Dendritic cell treated with granulocyte-macrophage colony-stimulating factor and Interleukin-4, amounts not matched to agents 40 ng/mL and 50 ng/mL, for 4 days (primary cell): ENCODE measurements around the gene CD248.
A peak's percentile ranks its signal among the peaks of the same experiment; 100 is the strongest.

Experiments used
- H3K27ac Mint-ChIP-seq: one replicate; pipeline ENCODE4 v1.8.0; 2022; ENCODE audit warnings: mild to moderate bottlenecking, mixed read lengths
- H3K27me3 Mint-ChIP-seq: one replicate; pipeline ENCODE4 v1.8.0; 2022; ENCODE audit warnings: mild to moderate bottlenecking, mixed read lengths
- H3K36me3 Mint-ChIP-seq: one replicate; pipeline ENCODE4 v1.8.0; 2022; ENCODE audit warnings: low read depth, mixed read lengths
- H3K4me1 Mint-ChIP-seq: one replicate; pipeline ENCODE4 v1.8.0; 2022; ENCODE audit warnings: low read depth, mixed read lengths
- H3K4me3 Mint-ChIP-seq: one replicate; pipeline ENCODE4 v1.8.0; 2022; ENCODE audit warnings: mild to moderate bottlenecking, moderate library complexity, mixed read lengths
- H3K9me3 Mint-ChIP-seq: one replicate; pipeline ENCODE4 v1.8.0; 2022; ENCODE audit warnings: mixed read lengths
- intact Hi-C: fragments of 100-400 bp; cut with micrococcal nuclease; formaldehyde crosslinking; loops from one replicate; pipeline ENCODE4 v1.15.0; 2022

CD248 gene

GRCh38 chr11:66267379-66268243 is 49.2 kb downstream of the CD248 start:
- peaks cover 44% of the 10 kb centered on the region for H3K4me1 Mint-ChIP-seq
- H3K27ac Mint-ChIP-seq = peak overlapping the region; percentile 87
- intact Hi-C loops = loop anchor here (2.0 to 5.0 kb wide), 2 partner anchors 15 to 350 kb away; partner anchors contain the start of genes C11orf68 and DRAP1
- peak overlapping the region; percentile 91 for H3K4me3 Mint-ChIP-seq
- no peaks in the 10 kb centered on the region for H3K9me3 Mint-ChIP-seq
- peaks cover 38% of the 10 kb centered on the region for H3K36me3 Mint-ChIP-seq
- peaks cover 3% of the 10 kb centered on the region for H3K27me3 Mint-ChIP-seq

- Mint-ChIP-seq H3K27ac (peak overlapping the region; percentile 87), H3K9me3 (no peaks in the 10 kb centered on the region), H3K27me3 (peaks cover 3% of the 10 kb centered on the region), H3K4me3 (peak overlapping the region; percentile 91), H3K4me1 (peaks cover 44% of the 10 kb centered on the region), H3K36me3 (peaks cover 32% of the 10 kb centered on the region)
- intact Hi-C loops = loop anchor here (5.0 kb wide), 1 partner anchor 350 kb away; the partner anchor contains the start of genes C11orf68 and DRAP1
Measured at GRCh38 chr11:66267039-66267378, 49.8 kb downstream of the CD248 start.

- H3K4me1 Mint-ChIP-seq = peaks cover 44% of the 10 kb centered on the region
- intact Hi-C loops = loop anchor here (5.0 kb wide), 1 partner anchor 349 kb away; the partner anchor contains the start of genes C11orf68 and DRAP1
- peaks cover 29% of the 10 kb centered on the region for H3K36me3 Mint-ChIP-seq
- peak overlapping the region; percentile 87 for H3K27ac Mint-ChIP-seq
- H3K4me3 Mint-ChIP-seq = peak overlapping the region; percentile 91
- no peaks in the 10 kb centered on the region for H3K9me3 Mint-ChIP-seq
- H3K27me3 Mint-ChIP-seq = peaks cover 5% of the 10 kb centered on the region
Measured at GRCh38 chr11:66266378-66267038, 50.3 kb downstream of the CD248 start.

GRCh38 chr11:66265531-66266377 is 51.1 kb downstream of the CD248 start:
- intact Hi-C loops = loop anchor here (5.0 kb wide), 1 partner anchor 348 kb away; the partner anchor contains the start of genes C11orf68 and DRAP1
- Mint-ChIP-seq H3K36me3 (peaks cover 25% of the 10 kb centered on the region), H3K27me3 (peaks cover 7% of the 10 kb centered on the region), H3K4me1 (peaks cover 41% of the 10 kb centered on the region), H3K27ac (no peak overlapping the region), H3K9me3 (no peaks in the 10 kb centered on the region), H3K4me3 (no peak overlapping the region)

- no peak overlapping the region for H3K4me3 Mint-ChIP-seq
Measured at GRCh38 chr11:66264914-66265313, 51.9 kb downstream of the CD248 start.

More at GRCh38 chr11:66264914-66265313, 51.9 kb downstream of the CD248 start:
- Mint-ChIP-seq H3K27ac (no peak overlapping the region), H3K36me3 (peaks cover 17% of the 10 kb centered on the region), H3K4me1 (peaks cover 32% of the 10 kb centered on the region), H3K27me3 (peaks cover 9% of the 10 kb centered on the region), H3K9me3 (no peaks in the 10 kb centered on the region)
- intact Hi-C loops = loop anchor here (5.0 kb wide), 1 partner anchor 348 kb away; the partner anchor contains the start of genes C11orf68 and DRAP1
